CD4-positive, alpha-beta T cell treated with Interleukin-6 at 100 ng/mL for 8 hours (primary cell): Measurements from ENCODE around the gene DMRT2.

ENCODE experiments used
- DNase-seq: peaks from one replicate; pipeline ENCODE4 v3.0.0-alpha.2; 2020; ENCODE audit warnings: mixed read lengths, low spot score

DMRT2 gene

DNA sequence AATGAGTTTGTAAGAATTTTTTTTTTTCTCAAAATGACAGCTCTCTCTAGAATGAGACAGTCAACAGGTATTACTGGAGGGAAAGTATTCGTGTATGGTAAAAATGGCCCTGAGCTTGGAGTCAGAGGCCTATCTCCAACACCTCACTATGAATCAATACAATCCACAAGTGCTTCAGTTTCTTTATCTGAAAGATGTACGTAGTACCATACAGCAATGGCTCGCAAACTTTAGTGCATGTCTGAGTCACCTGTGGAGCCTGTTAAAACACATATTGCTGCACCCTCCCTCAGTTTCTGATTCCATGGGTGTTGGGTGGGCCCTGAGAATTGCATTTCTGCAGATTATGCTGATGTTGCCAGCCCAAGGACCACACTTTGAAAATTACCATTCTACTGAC is 44.6 kb downstream of the DMRT2 start:
- no peak for DNase-seq

DNA sequence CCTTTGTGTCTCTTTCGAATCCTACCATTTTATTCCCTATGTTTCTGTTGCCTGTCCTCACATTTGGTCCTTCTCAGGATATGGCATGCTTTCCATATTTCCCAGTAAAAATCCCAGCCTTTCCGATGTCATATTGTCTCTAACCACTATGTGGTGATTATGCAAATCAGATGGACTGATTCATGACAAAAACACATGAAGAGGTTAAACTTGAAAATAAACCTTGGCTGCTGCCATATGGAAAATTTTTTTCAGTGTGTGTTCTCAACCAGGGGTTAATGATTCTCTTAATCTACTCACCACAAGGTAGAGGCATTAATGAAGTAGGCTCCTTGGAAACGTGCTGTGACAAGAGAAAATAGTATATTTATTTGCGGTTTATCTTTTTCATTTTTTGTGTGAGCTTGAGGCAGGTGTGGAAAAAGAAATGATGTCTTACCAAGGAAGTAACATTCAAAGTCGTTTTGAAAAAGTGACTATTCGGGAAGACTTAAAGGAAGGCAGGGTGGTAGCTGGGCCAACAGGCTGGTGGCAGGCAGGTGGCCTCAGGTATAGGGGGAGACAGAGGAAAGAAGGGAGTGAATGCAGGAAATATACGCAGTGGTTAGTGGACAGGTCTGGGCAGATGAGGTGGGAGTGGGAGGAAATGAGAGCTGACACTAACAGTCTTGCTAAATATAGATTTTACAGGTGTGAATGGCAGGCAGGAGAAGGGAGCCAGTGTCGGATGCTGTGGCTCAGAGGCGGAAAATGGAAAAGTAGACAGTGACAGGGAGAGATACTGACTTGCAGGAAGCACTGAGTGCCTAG is 46.2 kb downstream of the DMRT2 start:
- no peak for DNase-seq

DNA sequence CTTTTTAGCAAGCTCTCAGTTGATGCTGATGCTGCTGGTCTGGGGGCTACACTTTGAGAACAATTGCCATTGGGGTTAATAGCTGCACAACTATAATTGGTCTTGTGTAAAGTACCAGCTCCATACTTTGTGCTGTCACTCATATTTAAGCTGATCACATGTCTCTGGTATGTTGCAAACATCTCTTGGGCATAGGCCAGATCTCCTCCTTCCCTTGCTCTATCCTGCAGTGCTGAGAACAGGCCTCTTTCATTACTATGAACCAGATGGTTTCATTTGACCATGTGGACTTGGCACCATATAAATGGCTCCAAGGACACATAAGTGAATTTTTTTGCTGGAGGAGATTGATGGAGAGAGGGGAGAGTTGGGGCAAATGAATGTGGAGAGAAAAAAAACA is 48.4 kb downstream of the DMRT2 start:
- DNase-seq: no peak

DNA sequence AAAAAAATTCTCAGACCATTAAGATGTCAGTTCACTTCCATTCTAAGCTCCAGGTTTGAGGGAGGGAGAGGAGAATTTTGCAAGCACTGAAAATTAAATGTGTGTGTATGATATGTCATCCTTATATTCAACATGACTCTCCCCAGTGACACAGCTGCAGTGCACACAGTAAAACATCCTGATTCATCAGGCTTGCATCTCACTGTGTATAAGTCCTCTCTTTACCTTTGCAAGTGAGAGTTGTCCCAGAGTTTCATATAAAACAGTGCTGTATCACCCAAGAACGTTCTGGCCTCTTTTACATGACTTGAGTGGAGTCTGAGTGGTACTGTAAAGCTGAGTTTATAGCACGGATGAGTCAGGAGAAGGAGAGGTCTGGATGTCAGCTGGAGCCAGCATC is 50.0 kb downstream of the DMRT2 start:
- no peak for DNase-seq

DNA sequence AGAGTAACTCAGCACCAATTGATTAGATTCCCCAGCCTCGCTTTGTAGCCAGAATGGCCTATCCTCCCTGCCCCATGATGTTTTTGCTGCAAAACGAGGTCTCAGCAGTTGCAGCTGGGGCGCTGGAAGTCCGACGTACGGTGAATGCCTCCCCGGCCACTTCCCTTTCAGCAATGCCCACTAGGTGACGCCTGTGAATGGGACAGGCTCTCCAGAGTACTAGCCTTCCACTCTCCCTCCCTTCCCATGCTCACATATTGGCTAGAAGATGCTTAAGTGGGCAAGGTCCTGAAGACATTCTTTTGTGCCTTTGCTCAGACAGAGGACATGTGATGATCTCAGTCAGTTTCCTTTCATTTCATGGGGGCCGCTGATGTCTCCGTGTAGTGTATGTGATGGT is 50.8 kb downstream of the DMRT2 start:
- DNase-seq: no peak

DNA sequence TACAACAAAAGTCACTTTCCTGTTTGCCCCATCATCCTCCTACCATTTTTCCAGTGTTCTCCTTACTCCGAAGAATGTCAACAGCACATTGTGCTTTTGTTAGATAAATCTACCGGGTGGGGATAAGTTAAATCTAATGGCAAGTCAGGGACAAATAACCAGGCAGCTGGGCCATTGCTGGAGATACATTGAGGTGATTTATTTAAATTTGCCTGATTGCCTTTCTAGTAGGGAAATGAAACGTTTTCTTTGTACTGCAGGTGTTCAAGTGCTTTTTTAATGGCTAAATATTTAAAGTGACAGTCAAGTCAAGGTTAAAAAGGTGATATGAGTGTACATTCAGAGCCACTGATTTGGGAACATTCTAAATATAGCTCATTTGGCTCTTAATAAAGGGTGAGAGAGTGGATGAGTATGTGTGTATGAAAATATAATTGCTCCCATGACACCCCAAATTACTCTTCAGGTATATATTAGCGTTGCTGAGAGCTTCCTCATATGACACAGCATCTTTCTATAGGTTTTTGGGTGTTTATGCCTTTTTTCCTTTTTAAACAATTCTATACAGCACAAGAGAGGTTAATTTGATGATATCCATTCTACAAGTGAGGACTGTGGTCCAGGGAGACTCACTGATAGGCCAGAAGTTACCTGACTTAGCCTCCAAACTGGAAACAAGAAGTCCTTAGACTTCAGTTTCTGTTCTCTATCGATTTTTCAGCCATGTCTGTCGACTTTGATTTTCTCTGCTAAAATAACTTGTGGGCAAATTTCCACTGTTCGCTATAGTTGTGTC is 51.9 kb downstream of the DMRT2 start:
- no peak for DNase-seq

DNA sequence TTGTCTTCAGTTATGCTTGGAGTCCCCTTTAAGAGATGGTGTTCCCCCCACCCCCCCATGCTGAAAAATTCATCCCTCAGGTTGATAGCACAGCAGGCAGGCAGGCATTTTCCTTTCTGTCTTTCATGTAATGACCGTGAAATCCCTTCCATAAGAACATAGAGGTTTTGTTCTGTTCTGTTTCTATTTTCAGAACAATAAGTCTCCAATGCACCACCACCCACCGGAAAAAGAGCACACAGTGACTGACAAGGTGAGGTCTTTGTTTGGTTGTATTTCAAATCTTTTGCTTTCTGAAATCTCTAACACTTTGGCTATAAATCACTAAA is 52.4 kb downstream of the DMRT2 start:
- no peak for DNase-seq
